HL-60 (cell line): ENCODE data around the gene CLRN3.

Experiments
- CTCF ChIP-seq: IDR thresholded peaks from one replicate; pipeline ENCODE4 v1.5.1; 2011; ENCODE audit warnings: low read length, control low read depth, inconsistent platforms; ENCODE audit not compliant: insufficient read depth
- GABPA ChIP-seq: IDR thresholded peaks from 2 replicates; pipeline ENCODE4 v1.6.1; 2012; ENCODE audit warnings: low read depth
- POLR2AphosphoS5 ChIP-seq: IDR thresholded peaks from 2 replicates; pipeline ENCODE4 v1.6.1; 2012; ENCODE audit warnings: low read depth
- SPI1 ChIP-seq: IDR thresholded peaks from 2 replicates; pipeline ENCODE4 v1.6.1; 2012; ENCODE audit warnings: low read depth, mild to moderate bottlenecking, borderline replicate concordance
- TF ChIP-seq, protein P1 (sequence below): IDR thresholded peaks from 2 replicates; pipeline ENCODE4 v1.6.1; 2012; ENCODE audit warnings: low read depth; ENCODE audit not compliant: insufficient replicate concordance

DNA sequence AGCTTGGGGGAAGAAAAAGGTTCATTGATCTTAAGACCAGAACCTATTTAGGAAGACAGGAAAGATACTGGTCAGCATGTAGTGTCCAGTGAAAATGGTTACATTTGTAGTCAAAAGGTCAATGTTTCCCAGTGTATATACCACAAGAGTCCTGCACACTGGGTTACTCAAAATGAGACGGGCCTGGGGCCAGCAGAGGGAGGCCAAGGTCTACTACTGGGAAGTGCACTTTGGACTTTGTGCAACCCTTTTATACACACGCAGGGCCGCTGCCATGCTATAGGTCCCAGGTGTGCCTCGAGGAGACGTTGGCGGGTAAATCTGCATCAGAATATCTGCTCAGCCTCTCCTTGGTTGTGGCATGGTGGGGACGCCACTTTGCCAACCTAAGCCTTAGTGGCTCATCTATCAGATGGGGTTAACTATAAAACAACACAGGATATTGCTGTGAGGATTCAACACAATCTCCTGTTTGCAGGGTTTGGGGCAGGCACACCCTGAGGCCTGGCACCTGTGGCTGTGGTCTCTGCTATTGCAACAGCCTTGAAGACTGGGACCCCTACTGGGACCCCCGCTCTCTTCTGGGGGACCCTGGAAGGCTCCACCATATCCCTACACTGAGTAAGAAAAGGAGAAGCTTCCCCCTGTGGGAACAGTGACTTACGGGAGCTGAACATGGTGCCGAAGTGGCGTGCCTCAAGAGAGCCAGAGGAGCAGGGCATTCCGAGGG, 19.7 kb downstream of the CLRN3 start:
- TF ChIP-seq GABPA (no peak), CTCF (no peak), POLR2AphosphoS5 (no peak), SPI1 (no peak)
- TF ChIP-seq, protein P1, sequence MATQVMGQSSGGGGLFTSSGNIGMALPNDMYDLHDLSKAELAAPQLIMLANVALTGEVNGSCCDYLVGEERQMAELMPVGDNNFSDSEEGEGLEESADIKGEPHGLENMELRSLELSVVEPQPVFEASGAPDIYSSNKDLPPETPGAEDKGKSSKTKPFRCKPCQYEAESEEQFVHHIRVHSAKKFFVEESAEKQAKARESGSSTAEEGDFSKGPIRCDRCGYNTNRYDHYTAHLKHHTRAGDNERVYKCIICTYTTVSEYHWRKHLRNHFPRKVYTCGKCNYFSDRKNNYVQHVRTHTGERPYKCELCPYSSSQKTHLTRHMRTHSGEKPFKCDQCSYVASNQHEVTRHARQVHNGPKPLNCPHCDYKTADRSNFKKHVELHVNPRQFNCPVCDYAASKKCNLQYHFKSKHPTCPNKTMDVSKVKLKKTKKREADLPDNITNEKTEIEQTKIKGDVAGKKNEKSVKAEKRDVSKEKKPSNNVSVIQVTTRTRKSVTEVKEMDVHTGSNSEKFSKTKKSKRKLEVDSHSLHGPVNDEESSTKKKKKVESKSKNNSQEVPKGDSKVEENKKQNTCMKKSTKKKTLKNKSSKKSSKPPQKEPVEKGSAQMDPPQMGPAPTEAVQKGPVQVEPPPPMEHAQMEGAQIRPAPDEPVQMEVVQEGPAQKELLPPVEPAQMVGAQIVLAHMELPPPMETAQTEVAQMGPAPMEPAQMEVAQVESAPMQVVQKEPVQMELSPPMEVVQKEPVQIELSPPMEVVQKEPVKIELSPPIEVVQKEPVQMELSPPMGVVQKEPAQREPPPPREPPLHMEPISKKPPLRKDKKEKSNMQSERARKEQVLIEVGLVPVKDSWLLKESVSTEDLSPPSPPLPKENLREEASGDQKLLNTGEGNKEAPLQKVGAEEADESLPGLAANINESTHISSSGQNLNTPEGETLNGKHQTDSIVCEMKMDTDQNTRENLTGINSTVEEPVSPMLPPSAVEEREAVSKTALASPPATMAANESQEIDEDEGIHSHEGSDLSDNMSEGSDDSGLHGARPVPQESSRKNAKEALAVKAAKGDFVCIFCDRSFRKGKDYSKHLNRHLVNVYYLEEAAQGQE = no peak
